Transverse colon (tissue), 4 donors: ENCODE measurements around the gene FBXL5. TPM values are rescaled to one million over a fixed set of nuclear protein-coding genes. Genes with fewer than 3 reads are reported as not detected.

ENCODE experiments used
- DNase-seq: peaks from one replicate; pipeline ENCODE4 v3.0.0-alpha.2; 2019
- H3K27ac ChIP-seq, 4 donors: fragments of 200-600 bp; sonication (generic); 2 replicates each; pipeline ENCODE4 v1.5.1; 2016 to 2018; ENCODE audit warnings: inconsistent platforms in 4 of 4
- H3K27me3 ChIP-seq: fragments of 200-600 bp; sonication (generic); 2 replicates; pipeline ENCODE4 v1.5.1; 2017; ENCODE audit warnings: inconsistent platforms
- H3K36me3 ChIP-seq, 4 donors: fragments of 200-600 bp; sonication (generic); 2 replicates each; pipeline ENCODE4 v1.5.1; 2017 to 2019; ENCODE audit warnings: inconsistent platforms in 4 of 4
- H3K4me1 ChIP-seq, 4 donors: fragments of 200-600 bp; sonication (generic); 2 replicates each; pipeline ENCODE4 v1.5.1; 2017 to 2020; ENCODE audit warnings: inconsistent platforms in 4 of 4
- H3K4me3 ChIP-seq, 4 donors: fragments of 200-600 bp; sonication (generic); 1 replicate in 1 of 4; 2 replicates in 3 of 4; pipeline versions ENCODE4 v1.5.1 to v1.6.1; 2017 to 2019; ENCODE audit warnings: inconsistent platforms in 4 of 4
- H3K9me3 ChIP-seq, 2 donors: fragments of 200-600 bp; sonication (generic); 2 replicates each; pipeline ENCODE4 v1.5.1; 2017 to 2019; ENCODE audit warnings: inconsistent platforms in 2 of 2
- CTCF ChIP-seq, 5 experiments: fragments of 200-600 bp in 3 of 5; fragments of 450-650 bp in 2 of 5; sonication (generic) in 3 of 5; IDR thresholded peaks; 1 replicate in 2 of 5; 2 replicates in 3 of 5; pipeline ENCODE4 v1.5.1; 2016 to 2017; ENCODE audit warnings: antibody characterized with exemption in 5 of 5, inconsistent platforms in 3 of 5, mild to moderate bottlenecking in 2 of 5, moderate library complexity in 1 of 5
- EP300 ChIP-seq: sonication (generic); formaldehyde crosslinking; IDR thresholded peaks from one replicate; pipeline ENCODE4 v1.6.1; 2017; ENCODE audit warnings: antibody characterized with exemption, low read depth
- POLR2A ChIP-seq: fragments of 450-650 bp; IDR thresholded peaks from one replicate; pipeline ENCODE4 v1.6.1; 2016; ENCODE audit warnings: antibody characterized with exemption, mild to moderate bottlenecking, moderate library complexity
- POLR2AphosphoS5 ChIP-seq, 3 donors: sonication (generic); formaldehyde crosslinking; IDR thresholded peaks; one replicate each; pipeline ENCODE4 v1.6.1; 2016; ENCODE audit warnings: antibody characterized with exemption in 3 of 3
- WGBS, 2 donors: methylation state at CpG; one replicate each; pipeline ENCODE4 v1.1.5; 2018; ENCODE audit warnings: low coverage in 1 of 2; 5-methylcytosine and 5-hydroxymethylcytosine counted together
- in situ Hi-C, 4 donors: fragments of 200-750 bp; cut with MboI; loops; one replicate each; pipeline versions ENCODE4 v1.15.0 to v1.15.1; 2017; ENCODE audit warnings: low sequenced_read_pairs in 3 of 4, low pct_ligation_motif_present in 1 of 4, low pct_unique_long_range_greater_than_20kb in 1 of 4
- intact Hi-C: fragments of 100-400 bp; cut with DNase I; formaldehyde crosslinking; loops from one replicate; pipeline ENCODE4 v1.15.1; 2023; ENCODE audit warnings: low total_unique reads
- total RNA-seq, 4 donors: library from RNA; depleted of rRNA; stranded (reverse); fragments of >200 nt; gene quantifications; one replicate each; pipeline ENCODE4 v1.1.0, GENCODE V29; 2016

FBXL5 gene
- total RNA-seq, 4 donors from 2014 or later, result 31.8 to 141 (median 77.5) TPM

GRCh38 chr4:15651676-15652075, 3.5 kb downstream of the FBXL5 start:
- H3K4me1 ChIP-seq, result peaks cover 17 to 70% (median 47%) of the 10 kb centered on the region in 4 donors
- no peaks in the 10 kb centered on the region for H3K9me3 ChIP-seq
- in situ Hi-C loops (no loop called here), intact Hi-C loops (loop anchor here (5.0 kb wide), 1 partner anchor 174 kb away; no protein-coding TSS in a partner anchor)
- H3K4me3 ChIP-seq, result no peak overlapping the region
- no peaks in the 10 kb centered on the region for H3K27me3 ChIP-seq
- DNase-seq, result no peak
- H3K36me3 ChIP-seq, result no peaks in the 10 kb centered on the region
- H3K27ac ChIP-seq, result peak overlapping the region; percentile 97 to 100 (median 98)
- 33 to 49% methylated on average over 1 to 2 of the region's 2 CpGs for WGBS, 2 donors
- TF ChIP-seq POLR2A (no peak), CTCF (IDR thresholded peaks at IDR 0.05) (no peak), EP300 (no peak)

DNA sequence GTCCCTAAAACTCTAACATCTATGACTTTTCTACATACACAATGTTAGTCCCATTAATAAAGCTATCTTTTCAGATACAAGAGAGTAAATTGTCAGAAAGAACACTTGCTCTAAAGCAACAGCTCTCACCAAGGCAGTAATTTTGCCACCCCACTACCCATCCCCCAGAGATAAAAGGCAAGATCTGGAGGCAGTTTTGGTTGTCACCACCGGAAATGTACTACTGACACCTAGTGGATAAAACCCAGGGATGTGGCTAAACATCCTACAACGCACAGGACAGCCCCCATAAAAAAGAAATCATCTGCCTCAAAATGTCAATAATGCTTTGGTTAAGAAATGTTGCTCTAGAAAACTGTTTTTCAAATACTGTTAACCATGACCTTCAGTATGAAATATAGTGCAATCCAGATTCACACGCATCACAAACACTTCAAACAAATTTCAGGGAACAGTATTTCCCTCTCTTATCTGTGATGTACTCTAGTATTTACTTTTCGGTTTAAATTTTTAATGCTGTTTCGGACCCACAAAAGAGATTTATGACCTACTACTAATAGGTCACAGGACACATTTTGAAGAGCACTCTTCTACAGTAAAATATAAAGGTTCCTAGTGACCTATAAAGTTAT, 5.1 kb downstream of the FBXL5 start:
- peaks cover 17 to 71% (median 41%) of the 10 kb centered on the region in 4 donors for H3K4me1 ChIP-seq
- peak overlapping the region; percentile 11 to 100 (median 59) for H3K27ac ChIP-seq
- intact Hi-C loops, result loop anchor here (5.0 to 10.0 kb wide), 2 partner anchors 95 to 173 kb away; no protein-coding TSS in a partner anchor
- no peaks in the 10 kb centered on the region for H3K9me3 ChIP-seq
- no peaks in the 10 kb centered on the region for H3K27me3 ChIP-seq
- in situ Hi-C loops, result loop anchor here in 2 of 4 donors (10.0 to 25.0 kb wide), 2 partner anchors 405 to 413 kb away; no protein-coding TSS in a partner anchor
- TF ChIP-seq POLR2A, result no peak
- TF ChIP-seq CTCF (IDR thresholded peaks at IDR 0.05), result peak; percentile 56 to 65 (median 58)
- H3K36me3 ChIP-seq, result no peaks in the 10 kb centered on the region
- WGBS, 2 donors, result 15 to 27% methylated on average over 4 to 5 of the region's 5 CpGs
- H3K4me3 ChIP-seq, result no peak overlapping the region
- peak; percentile 29 for DNase-seq

DNA sequence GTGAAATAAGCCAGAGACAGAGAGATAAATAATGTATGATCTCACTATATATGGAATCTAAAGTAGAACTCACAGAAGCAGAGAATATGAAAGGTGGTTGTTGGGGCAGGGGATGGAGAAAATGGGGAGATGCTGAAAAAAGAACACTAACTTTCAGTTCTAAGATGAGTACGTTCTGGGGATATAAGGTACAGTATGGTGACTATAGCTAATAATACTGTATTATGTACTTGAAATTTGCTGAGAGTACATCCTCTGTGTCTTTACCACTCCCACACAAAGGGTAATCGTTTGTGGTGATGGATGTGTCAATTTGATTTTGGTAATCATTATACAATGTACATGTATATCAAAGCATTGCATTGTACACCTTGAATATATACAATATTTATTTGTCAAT, 6.6 kb downstream of the FBXL5 start:
- DNase-seq, result no peak
- TF ChIP-seq POLR2A, result no peak
- no peak for TF ChIP-seq CTCF (IDR thresholded peaks at IDR 0.05)
- no peak for TF ChIP-seq POLR2AphosphoS5 (IDR thresholded peaks at IDR 0.05)
- TF ChIP-seq EP300, result no peak
- in situ Hi-C loops (loop anchor here in 2 of 4 donors (10.0 to 25.0 kb wide), 2 partner anchors 404 to 411 kb away; no protein-coding TSS in a partner anchor), intact Hi-C loops (loop anchor here (10.0 kb wide), 1 partner anchor 94 kb away; no protein-coding TSS in a partner anchor)
- WGBS, 2 donors, result 46 to 63% methylated on average over 2 of the region's 2 CpGs
- Histone ChIP-seq H3K9me3 (no peaks in the 10 kb centered on the region), H3K27me3 (no peaks in the 10 kb centered on the region), H3K36me3 (no peaks in the 10 kb centered on the region), H3K4me1 (peaks cover 21 to 77% (median 35%) of the 10 kb centered on the region in 4 donors), H3K27ac (peak overlapping the region in 1 of 4 donors; percentile 100), H3K4me3 (no peak overlapping the region)

DNA sequence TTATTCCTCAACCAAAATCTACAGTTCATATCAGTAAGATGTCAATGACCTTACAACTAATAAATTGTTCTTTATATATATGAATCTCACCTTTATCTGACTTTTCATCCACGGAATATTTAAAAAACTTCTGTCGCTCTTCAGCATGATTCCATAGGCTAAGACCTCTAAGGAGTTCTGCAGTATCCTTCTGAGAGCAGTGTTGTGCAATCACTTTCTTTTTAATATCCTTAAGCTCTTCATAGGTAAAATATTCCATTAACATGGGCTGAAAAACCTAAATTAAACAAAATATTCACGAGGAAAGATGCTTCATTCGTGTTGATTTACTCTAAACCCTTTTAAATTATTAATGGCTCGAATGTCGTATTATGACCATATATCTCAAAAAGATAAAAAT, 16.7 kb downstream of the FBXL5 start:
- intact Hi-C loops, result no loop called here
- 95 to 98% methylated on average over 6 of the region's 6 CpGs for WGBS, 2 donors

More for the DNA sequence above, 16.7 kb downstream of the FBXL5 start:
- H3K36me3 ChIP-seq, result peaks cover 0 to 47% (median 20%) of the 10 kb centered on the region in 4 donors
- in situ Hi-C loops, result loop anchor here in 1 of 4 donors (25.0 kb wide), 1 partner anchor 401 kb away; no protein-coding TSS in a partner anchor
- no peak overlapping the region for H3K27ac ChIP-seq
- TF ChIP-seq EP300, result no peak
- no peak for TF ChIP-seq POLR2AphosphoS5 (IDR thresholded peaks at IDR 0.05)
- no peak for TF ChIP-seq POLR2A
- TF ChIP-seq CTCF (IDR thresholded peaks at IDR 0.05), result no peak
- peaks cover 0 to 9% (median 0%) of the 10 kb centered on the region in 4 donors for H3K4me1 ChIP-seq
- DNase-seq, result no peak
- H3K9me3 ChIP-seq, result no peaks in the 10 kb centered on the region
- H3K4me3 ChIP-seq, result no peak overlapping the region
- H3K27me3 ChIP-seq, result no peaks in the 10 kb centered on the region
